KMS-11 (cell line): Measurements from ENCODE around the gene DDX19B.
A peak's percentile ranks its signal among the peaks of the same experiment; 100 is the strongest.
"Not testable (repeated sequence)": the region's sequence is repeated elsewhere in the genome, so short reads cannot be mapped to it uniquely, and the experiment has no call there.

Experiments
- H2AFZ ChIP-seq: fragments of 200-600 bp; sonication (generic); 2 replicates; pipeline ENCODE4 v1.6.1; 2016; ENCODE audit warnings: antibody characterized with exemption, mixed run types, low read depth
- H3K27ac ChIP-seq: fragments of 200-600 bp; sonication (generic); 2 replicates; pipeline ENCODE4 v1.6.1; 2016; ENCODE audit warnings: mild to moderate bottlenecking, mixed run types
- H3K27me3 ChIP-seq: fragments of 200-600 bp; sonication (generic); 2 replicates; pipeline ENCODE4 v1.6.1; 2017; ENCODE audit warnings: mild to moderate bottlenecking, low read depth, mixed run types, moderate library complexity; ENCODE audit not compliant: insufficient read depth
- H3K36me3 ChIP-seq: fragments of 200-600 bp; sonication (generic); 2 replicates; pipeline ENCODE4 v1.6.1; 2017; ENCODE audit warnings: mild to moderate bottlenecking, mixed run types; ENCODE audit not compliant: insufficient read depth
- H3K4me1 ChIP-seq: fragments of 200-600 bp; sonication (generic); 2 replicates; pipeline ENCODE4 v1.6.1; 2016; ENCODE audit warnings: mild to moderate bottlenecking, low read depth, mixed run types; ENCODE audit not compliant: poor library complexity, severe bottlenecking
- H3K4me2 ChIP-seq: fragments of 200-600 bp; sonication (generic); 2 replicates; pipeline ENCODE4 v1.7.0; 2016; ENCODE audit warnings: mild to moderate bottlenecking, mixed run types
- H3K4me3 ChIP-seq: fragments of 200-600 bp; sonication (generic); IDR thresholded peaks from 2 replicates; pipeline ENCODE4 v1.6.1; 2017; ENCODE audit warnings: low read depth, low read length, mixed read lengths; ENCODE audit not compliant: insufficient read depth
- H3K79me2 ChIP-seq: fragments of 200-600 bp; sonication (generic); 2 replicates; pipeline ENCODE4 v1.6.1; 2016; ENCODE audit warnings: low read depth, mixed run types; ENCODE audit not compliant: insufficient read depth
- H3K9ac ChIP-seq: fragments of 200-600 bp; sonication (generic); 2 replicates; pipeline ENCODE4 v1.6.1; 2016; ENCODE audit warnings: mild to moderate bottlenecking, mixed run types
- H4K20me1 ChIP-seq: fragments of 200-600 bp; sonication (generic); 2 replicates; pipeline ENCODE4 v1.6.1; 2016; ENCODE audit warnings: mild to moderate bottlenecking, mixed run types; ENCODE audit not compliant: insufficient read depth
- CTCF ChIP-seq: fragments of 200-600 bp; sonication (generic); conservative IDR thresholded peaks from 2 replicates; pipeline ENCODE4 v1.6.1; 2017; ENCODE audit warnings: low read depth, mild to moderate bottlenecking, antibody characterized with exemption, low read length, moderate library complexity, mixed read lengths

The DDX19B gene

GRCh38 chr16:70331091-70331490 is 32.1 kb downstream of the DDX19B start:
- Histone ChIP-seq H3K36me3 (no peaks in the 10 kb centered on the region), H3K27ac (no peak overlapping the region), H3K27me3 (no peaks in the 10 kb centered on the region), H3K4me2 (no peak overlapping the region), H3K4me1 (no peaks in the 10 kb centered on the region), H3K9ac (no peak overlapping the region), H4K20me1 (no peaks in the 10 kb centered on the region), H3K79me2 (no peaks in the 10 kb centered on the region), H3K4me3 (no peak overlapping the region), H2AFZ (no peak overlapping the region)
- no peak for TF ChIP-seq CTCF

GRCh38 chr16:70331588-70332358 is 32.8 kb downstream of the DDX19B start:
- peak; percentile 72 for TF ChIP-seq CTCF
- Histone ChIP-seq H3K27ac (no peak overlapping the region), H3K4me3 (no peak overlapping the region), H2AFZ (no peak overlapping the region), H3K4me2 (no peak overlapping the region), H3K27me3 (no peaks in the 10 kb centered on the region), H3K4me1 (no peaks in the 10 kb centered on the region), H3K9ac (no peak overlapping the region), H3K79me2 (no peaks in the 10 kb centered on the region), H3K36me3 (no peaks in the 10 kb centered on the region), H4K20me1 (no peaks in the 10 kb centered on the region)

GRCh38 chr16:70332728-70333127 is 33.7 kb downstream of the DDX19B start:
- not testable (repeated sequence) for H3K4me2 ChIP-seq, H2AFZ ChIP-seq, H3K36me3 ChIP-seq, H3K4me1 ChIP-seq, H3K27ac ChIP-seq, H3K9ac ChIP-seq, H3K4me3 ChIP-seq, H3K79me2 ChIP-seq, H3K27me3 ChIP-seq, H4K20me1 ChIP-seq

- no peaks in the 10 kb centered on the region for H3K79me2 ChIP-seq
- H3K4me3 ChIP-seq = no peak overlapping the region
- H3K9ac ChIP-seq = no peak overlapping the region
- H2AFZ ChIP-seq = no peak overlapping the region
- H3K27me3 ChIP-seq = no peaks in the 10 kb centered on the region
- H4K20me1 ChIP-seq = no peaks in the 10 kb centered on the region
- H3K4me1 ChIP-seq = no peaks in the 10 kb centered on the region
- no peak overlapping the region for H3K27ac ChIP-seq
- no peak overlapping the region for H3K4me2 ChIP-seq
- no peak for TF ChIP-seq CTCF
- H3K36me3 ChIP-seq = no peaks in the 10 kb centered on the region
Observed at GRCh38 chr16:70337814-70338213, 38.8 kb downstream of the DDX19B start.

- no peak for TF ChIP-seq CTCF
- peaks cover 7% of the 10 kb centered on the region; the same call in 1 of the 2 replicates for H3K79me2 ChIP-seq
- no peak overlapping the region for H3K4me2 ChIP-seq
- H3K27me3 ChIP-seq = no peaks in the 10 kb centered on the region
- no peak overlapping the region for H2AFZ ChIP-seq
- peaks cover 6% of the 10 kb centered on the region for H3K4me1 ChIP-seq
- no peaks in the 10 kb centered on the region for H4K20me1 ChIP-seq
- no peak overlapping the region for H3K27ac ChIP-seq
- H3K36me3 ChIP-seq = no peaks in the 10 kb centered on the region
- no peak overlapping the region for H3K4me3 ChIP-seq
- no peak overlapping the region for H3K9ac ChIP-seq
Observed at GRCh38 chr16:70341600-70341999, 42.6 kb downstream of the DDX19B start.
